SU-DHL-6 (cell line): ENCODE data around the gene BLCAP.

Experiments
- CTCF ChIP-seq: fragments of 200-600 bp; sonication (generic); IDR thresholded peaks from one replicate; pipeline ENCODE4 v1.5.1; 2017; ENCODE audit warnings: antibody characterized with exemption, mild to moderate bottlenecking, low read length, moderate library complexity; ENCODE audit not compliant: insufficient read depth, poor library complexity, severe bottlenecking
- EZH2phosphoT487 ChIP-seq: fragments of 200-600 bp; sonication (generic), shearing (Covaris generic); conservative IDR thresholded peaks from 2 replicates; pipeline ENCODE4 v1.6.1; 2018; ENCODE audit warnings: mild to moderate bottlenecking, antibody characterized with exemption, low read length, moderate library complexity, mixed read lengths

- TF ChIP-seq CTCF (no peak), EZH2phosphoT487 (no peak)
Measured at GRCh38 chr20:37481610-37482009, 46.1 kb downstream of the BLCAP start.
